Esophagus muscularis mucosa (tissue), 4 donors: ENCODE measurements around the gene HOXC10.

Experiments
- EP300 ChIP-seq: sonication (generic); formaldehyde crosslinking; IDR thresholded peaks from one replicate; pipeline ENCODE4 v1.6.1; 2017; ENCODE audit warnings: antibody characterized with exemption
- POLR2A ChIP-seq: fragments of 450-650 bp; IDR thresholded peaks from one replicate; pipeline ENCODE4 v1.6.1; 2017; ENCODE audit warnings: antibody characterized with exemption, moderate library complexity, mild to moderate bottlenecking, low read depth
- POLR2AphosphoS5 ChIP-seq, 2 donors: sonication (generic); formaldehyde crosslinking; IDR thresholded peaks; one replicate each; pipeline ENCODE4 v1.6.1; 2017; ENCODE audit warnings: antibody characterized with exemption in 2 of 2
- TF ChIP-seq, protein P1 (sequence below), 3 experiments: fragments of 200-600 bp in 2 of 3; fragments of 450-650 bp in 1 of 3; sonication (generic) in 2 of 3; IDR thresholded peaks; one replicate each; pipeline ENCODE4 v1.5.1; 2017 to 2019; ENCODE audit warnings: antibody characterized with exemption in 3 of 3, mild to moderate bottlenecking in 2 of 3, moderate library complexity in 1 of 3

DNA sequence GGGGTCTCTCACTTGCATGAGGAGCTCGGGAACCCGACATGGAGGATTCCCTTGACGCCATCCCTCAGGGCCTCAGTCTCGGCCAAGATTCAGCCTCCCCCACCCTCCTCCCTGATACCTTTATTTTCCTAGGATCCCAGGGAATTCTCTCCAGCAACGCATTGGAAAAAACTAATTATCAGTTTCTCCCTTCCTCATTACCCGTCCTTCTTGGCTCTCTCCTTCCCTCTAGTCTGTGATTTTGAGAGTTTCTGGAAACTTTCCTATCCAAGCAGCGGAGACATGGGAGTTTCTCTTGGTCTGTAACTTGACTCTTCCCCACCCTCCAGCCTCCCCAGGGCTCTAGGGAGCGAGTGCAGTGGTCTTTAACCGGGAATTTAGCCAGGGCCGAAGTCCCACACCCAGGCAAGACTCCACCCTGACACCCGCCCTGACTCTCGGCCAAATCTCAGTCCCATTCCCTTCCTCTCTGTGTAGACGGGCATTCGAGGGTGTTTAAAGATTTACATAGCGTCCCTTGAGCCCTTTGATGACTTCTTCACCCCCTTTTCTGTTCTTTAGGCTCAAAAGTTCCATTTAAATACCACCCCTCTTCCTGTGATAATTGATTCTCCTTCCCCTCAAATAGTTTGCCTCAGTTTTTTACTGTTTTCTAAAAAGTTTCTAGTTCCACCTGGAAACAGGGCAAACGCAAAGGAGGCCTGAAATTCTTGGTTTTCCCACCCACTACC, 54.6 kb downstream of the HOXC10 start:
- TF ChIP-seq, protein P1, sequence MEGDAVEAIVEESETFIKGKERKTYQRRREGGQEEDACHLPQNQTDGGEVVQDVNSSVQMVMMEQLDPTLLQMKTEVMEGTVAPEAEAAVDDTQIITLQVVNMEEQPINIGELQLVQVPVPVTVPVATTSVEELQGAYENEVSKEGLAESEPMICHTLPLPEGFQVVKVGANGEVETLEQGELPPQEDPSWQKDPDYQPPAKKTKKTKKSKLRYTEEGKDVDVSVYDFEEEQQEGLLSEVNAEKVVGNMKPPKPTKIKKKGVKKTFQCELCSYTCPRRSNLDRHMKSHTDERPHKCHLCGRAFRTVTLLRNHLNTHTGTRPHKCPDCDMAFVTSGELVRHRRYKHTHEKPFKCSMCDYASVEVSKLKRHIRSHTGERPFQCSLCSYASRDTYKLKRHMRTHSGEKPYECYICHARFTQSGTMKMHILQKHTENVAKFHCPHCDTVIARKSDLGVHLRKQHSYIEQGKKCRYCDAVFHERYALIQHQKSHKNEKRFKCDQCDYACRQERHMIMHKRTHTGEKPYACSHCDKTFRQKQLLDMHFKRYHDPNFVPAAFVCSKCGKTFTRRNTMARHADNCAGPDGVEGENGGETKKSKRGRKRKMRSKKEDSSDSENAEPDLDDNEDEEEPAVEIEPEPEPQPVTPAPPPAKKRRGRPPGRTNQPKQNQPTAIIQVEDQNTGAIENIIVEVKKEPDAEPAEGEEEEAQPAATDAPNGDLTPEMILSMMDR (IDR thresholded peaks at IDR 0.05) = no peak
- TF ChIP-seq POLR2AphosphoS5 (IDR thresholded peaks at IDR 0.05) (no peak), POLR2A (no peak), EP300 (no peak)
